Breast epithelium (tissue), 3 donors: ENCODE data around the gene ACP3.

ENCODE experiments used
- POLR2A ChIP-seq: fragments of 450-650 bp; IDR thresholded peaks from one replicate; pipeline ENCODE4 v1.6.1; 2016; ENCODE audit warnings: antibody characterized with exemption, mild to moderate bottlenecking, moderate library complexity
- TF ChIP-seq, protein P1 (sequence below), 3 donors: fragments of 450-650 bp; IDR thresholded peaks; one replicate each; pipeline ENCODE4 v1.5.1; 2016 to 2017; ENCODE audit warnings: antibody characterized with exemption in 3 of 3, mild to moderate bottlenecking in 3 of 3, moderate library complexity in 3 of 3

DNA sequence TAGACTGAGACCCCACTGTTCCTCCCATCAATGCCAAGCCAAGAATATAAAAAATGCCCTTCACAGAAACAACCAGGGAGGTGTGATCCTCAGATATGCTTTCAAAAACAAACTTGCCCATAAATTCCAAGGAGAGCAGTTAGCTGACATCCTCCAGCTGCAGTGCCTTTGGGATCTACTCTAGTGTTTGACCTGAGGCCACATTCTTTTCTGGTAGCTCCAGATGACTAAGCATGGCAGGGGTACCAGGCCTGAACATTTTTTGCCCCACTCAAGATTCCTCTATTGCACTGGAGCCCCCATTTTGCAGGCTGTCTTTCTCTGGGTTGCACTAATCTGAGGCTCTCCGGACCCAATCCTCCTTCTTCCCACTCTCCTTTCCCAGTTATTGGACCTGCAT lies 27.9 kb upstream of the ACP3 start:
- TF ChIP-seq, protein P1, sequence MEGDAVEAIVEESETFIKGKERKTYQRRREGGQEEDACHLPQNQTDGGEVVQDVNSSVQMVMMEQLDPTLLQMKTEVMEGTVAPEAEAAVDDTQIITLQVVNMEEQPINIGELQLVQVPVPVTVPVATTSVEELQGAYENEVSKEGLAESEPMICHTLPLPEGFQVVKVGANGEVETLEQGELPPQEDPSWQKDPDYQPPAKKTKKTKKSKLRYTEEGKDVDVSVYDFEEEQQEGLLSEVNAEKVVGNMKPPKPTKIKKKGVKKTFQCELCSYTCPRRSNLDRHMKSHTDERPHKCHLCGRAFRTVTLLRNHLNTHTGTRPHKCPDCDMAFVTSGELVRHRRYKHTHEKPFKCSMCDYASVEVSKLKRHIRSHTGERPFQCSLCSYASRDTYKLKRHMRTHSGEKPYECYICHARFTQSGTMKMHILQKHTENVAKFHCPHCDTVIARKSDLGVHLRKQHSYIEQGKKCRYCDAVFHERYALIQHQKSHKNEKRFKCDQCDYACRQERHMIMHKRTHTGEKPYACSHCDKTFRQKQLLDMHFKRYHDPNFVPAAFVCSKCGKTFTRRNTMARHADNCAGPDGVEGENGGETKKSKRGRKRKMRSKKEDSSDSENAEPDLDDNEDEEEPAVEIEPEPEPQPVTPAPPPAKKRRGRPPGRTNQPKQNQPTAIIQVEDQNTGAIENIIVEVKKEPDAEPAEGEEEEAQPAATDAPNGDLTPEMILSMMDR (IDR thresholded peaks at IDR 0.05), result no peak
- TF ChIP-seq POLR2A, result no peak
